Measurements from ENCODE around the gene FBXO47. TPM values are rescaled to one million over a fixed set of nuclear protein-coding genes. Genes with fewer than 3 reads are reported as not detected.

Gene FBXO47
- total and polyA plus RNA-seq, 9 of the 15 experiments (the other 6 are each of a cell fraction or from before 2014, with no cell fraction given), result not detected

DNA sequence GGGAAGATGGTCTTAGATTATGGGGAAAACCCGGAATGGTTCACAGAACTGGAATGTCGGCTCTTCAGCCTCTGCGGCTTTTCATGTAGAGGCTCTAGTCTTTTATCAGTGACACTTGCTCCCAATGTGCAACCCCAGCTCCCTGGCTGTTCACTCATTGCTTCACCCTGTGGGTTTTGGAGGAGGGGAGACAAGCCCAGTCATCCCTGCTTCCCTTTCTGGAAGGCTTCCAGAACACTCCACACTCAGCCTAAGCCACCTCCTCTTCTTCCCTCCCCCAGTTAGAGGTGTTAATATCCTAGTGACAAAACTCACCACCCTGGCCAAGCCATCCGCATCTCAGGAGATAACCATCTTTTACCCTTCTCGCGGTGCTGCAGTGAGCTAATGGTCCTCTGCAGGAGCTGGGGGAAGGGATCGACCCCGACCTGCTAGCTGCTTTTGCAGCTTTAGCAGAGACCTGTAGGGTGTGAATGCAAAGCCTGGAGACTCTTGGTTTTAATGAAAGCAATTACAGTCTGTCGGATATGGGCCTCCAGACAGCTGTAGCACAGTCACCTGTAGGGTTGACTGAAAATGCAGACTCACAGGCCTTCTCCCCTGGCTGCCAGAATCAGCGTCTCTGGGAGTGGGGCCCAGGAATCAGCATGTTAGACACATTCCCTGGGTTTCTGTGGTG, 66.1 kb downstream of the FBXO47 start (continued):
- TF ChIP-seq ZNF318 (IDR thresholded peaks at IDR 0.05; ENCODE audit: borderline replicate concordance in 1 of 2, low read depth in 1 of 2) (no peak), ARNT (IDR thresholded peaks at IDR 0.05) (peak in 1 of 2 experiments; percentile 77; a peak in 1 of 4 replicates), SIN3B (IDR thresholded peaks at IDR 0.05; ENCODE audit: low read depth) (no peak), FOSL1 (tag; conservative IDR thresholded peaks at IDR 0.05) (peak; percentile 81), HNRNPH1 (optimal IDR thresholded peaks at IDR 0.05; ENCODE audit: low read depth, low read length) (no peak), ETV5 (CRISPR knock-in tag; IDR thresholded peaks at IDR 0.05; ENCODE audit: low read depth) (no peak), HEY1 (CRISPR knock-in tag; IDR thresholded peaks at IDR 0.05; ENCODE audit: borderline replicate concordance) (no peak), ZNF551 (CRISPR knock-in tag; IDR thresholded peaks at IDR 0.05) (no peak), ARID1B (IDR thresholded peaks at IDR 0.05) (peak; percentile 72), TCF3 (CRISPR knock-in tag; IDR thresholded peaks at IDR 0.05) (peak; percentile 52; the same call in 1 of the 2 replicates), RAD51 (IDR thresholded peaks at IDR 0.05; ENCODE audit: borderline replicate concordance, low read depth) (no peak), SMAD4 (CRISPR knock-in tag; conservative IDR thresholded peaks at IDR 0.05) (peak; percentile 37; the same call in 1 of the 2 replicates), BCOR (IDR thresholded peaks at IDR 0.05) (no peak), CEBPG (CRISPR knock-in tag; IDR thresholded peaks at IDR 0.05) (peak; percentile 84), CEBPG (tag; conservative IDR thresholded peaks at IDR 0.05 in 1 of 2, IDR thresholded peaks at IDR 0.05 in 1 of 2) (peak; percentile 95)
- TF ChIP-seq, protein P1, sequence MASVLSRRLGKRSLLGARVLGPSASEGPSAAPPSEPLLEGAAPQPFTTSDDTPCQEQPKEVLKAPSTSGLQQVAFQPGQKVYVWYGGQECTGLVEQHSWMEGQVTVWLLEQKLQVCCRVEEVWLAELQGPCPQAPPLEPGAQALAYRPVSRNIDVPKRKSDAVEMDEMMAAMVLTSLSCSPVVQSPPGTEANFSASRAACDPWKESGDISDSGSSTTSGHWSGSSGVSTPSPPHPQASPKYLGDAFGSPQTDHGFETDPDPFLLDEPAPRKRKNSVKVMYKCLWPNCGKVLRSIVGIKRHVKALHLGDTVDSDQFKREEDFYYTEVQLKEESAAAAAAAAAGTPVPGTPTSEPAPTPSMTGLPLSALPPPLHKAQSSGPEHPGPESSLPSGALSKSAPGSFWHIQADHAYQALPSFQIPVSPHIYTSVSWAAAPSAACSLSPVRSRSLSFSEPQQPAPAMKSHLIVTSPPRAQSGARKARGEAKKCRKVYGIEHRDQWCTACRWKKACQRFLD (CRISPR knock-in tag; IDR thresholded peaks at IDR 0.05), result peak; percentile 75
- TF ChIP-seq, protein P2, sequence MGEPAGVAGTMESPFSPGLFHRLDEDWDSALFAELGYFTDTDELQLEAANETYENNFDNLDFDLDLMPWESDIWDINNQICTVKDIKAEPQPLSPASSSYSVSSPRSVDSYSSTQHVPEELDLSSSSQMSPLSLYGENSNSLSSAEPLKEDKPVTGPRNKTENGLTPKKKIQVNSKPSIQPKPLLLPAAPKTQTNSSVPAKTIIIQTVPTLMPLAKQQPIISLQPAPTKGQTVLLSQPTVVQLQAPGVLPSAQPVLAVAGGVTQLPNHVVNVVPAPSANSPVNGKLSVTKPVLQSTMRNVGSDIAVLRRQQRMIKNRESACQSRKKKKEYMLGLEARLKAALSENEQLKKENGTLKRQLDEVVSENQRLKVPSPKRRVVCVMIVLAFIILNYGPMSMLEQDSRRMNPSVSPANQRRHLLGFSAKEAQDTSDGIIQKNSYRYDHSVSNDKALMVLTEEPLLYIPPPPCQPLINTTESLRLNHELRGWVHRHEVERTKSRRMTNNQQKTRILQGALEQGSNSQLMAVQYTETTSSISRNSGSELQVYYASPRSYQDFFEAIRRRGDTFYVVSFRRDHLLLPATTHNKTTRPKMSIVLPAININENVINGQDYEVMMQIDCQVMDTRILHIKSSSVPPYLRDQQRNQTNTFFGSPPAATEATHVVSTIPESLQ (CRISPR knock-in tag; IDR thresholded peaks at IDR 0.05), result no peak

All from K562 (cell line).